ENCODE data around the gene AIFM2.
A peak's percentile ranks its signal among the peaks of the same experiment; 100 is the strongest.
"Not testable (repeated sequence)": the region's sequence is repeated elsewhere in the genome, so short reads cannot be mapped to it uniquely, and the experiment has no call there.

Gene AIFM2

DNA sequence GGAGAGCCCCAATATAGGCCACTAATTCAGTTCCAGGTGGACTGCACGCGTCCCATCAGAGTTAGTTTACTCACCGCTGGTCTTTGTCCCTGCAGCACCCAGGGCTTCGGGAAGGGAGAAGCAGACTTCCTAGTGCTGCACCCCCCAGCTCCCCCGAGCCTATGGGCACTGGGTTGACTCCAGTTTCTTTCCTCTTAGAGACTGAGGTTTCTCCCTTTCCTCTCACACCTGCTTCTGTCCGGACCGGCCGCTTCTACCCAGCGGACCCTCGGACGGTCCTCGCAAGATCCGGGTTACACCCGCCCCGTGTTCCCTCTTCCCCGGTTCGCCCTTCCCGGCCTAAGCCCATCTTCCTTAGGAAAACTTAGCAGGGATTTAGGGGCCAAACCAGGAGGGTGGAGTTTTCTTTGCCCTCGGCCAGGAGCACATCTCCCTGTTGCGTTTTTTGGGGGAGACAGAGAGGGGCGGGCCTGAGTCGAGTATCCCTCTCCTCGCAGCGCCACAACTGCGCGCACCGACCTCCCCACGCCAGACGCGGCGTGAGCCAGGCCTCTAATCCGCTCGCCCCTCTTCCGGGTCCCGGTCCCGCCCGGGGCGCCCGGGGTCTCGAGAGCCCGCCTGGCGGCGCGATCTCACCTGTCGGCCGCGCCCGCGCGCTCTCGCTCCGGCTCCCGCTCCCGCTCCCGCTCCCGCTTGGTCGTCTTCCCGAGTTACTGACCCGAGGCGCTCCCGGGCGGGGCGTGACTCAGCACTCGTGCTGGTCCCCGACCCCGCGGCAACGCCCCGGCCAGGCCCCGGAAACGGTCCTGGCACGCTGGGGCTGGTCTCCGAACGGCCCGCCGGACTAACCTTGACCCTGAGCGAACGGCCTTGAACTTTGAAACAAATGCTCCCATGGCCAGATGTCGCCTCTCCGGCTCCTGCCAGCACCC lies at the start of gene AIFM2:
AIFM2 (minus strand) TSS at position 728 of the 932 bp plus-strand sequence. CDS start 8,741 bp downstream, outside the sequence.
- DNase-seq: no peak

DNA sequence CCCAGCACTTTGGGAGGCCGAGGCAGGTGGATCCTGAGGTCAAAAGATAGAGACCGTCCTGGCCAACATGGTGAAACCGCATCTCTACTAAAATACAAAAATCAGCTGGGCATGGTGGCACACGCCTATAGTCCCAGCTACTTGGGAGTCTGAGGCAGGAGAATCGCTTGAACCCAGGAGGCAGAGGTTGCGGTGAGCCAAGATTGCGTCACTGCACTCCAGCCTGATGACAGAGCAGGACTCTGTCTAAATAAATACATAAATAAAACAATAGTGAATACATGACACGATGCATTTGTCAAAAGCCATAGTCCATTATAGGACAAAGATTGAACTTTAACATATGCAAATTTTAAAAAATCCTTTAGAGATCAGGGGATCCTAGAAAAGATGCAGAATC lies 46.6 kb upstream of the AIFM2 start:
- not testable (repeated sequence) for DNase-seq

- DNase-seq: no peak
These were observed 45.6 kb upstream of the AIFM2 start for GRCh38 chr10:70178139-70178725.

- DNase-seq: no peak
These were observed 43.8 kb upstream of the AIFM2 start for GRCh38 chr10:70176441-70176840.

- no peak for DNase-seq
These were observed 42.9 kb upstream of the AIFM2 start for GRCh38 chr10:70175516-70175915.

GRCh38 chr10:70174058-70174741 lies 41.6 kb upstream of the AIFM2 start:
- DNase-seq: peak; percentile 37 to 54

- peak in 1 of 2 experiments; percentile 50 for DNase-seq
These were observed 37.2 kb upstream of the AIFM2 start for GRCh38 chr10:70169649-70170364.

- no peak for DNase-seq
These were observed 36.4 kb upstream of the AIFM2 start for GRCh38 chr10:70169011-70169410.

DNA sequence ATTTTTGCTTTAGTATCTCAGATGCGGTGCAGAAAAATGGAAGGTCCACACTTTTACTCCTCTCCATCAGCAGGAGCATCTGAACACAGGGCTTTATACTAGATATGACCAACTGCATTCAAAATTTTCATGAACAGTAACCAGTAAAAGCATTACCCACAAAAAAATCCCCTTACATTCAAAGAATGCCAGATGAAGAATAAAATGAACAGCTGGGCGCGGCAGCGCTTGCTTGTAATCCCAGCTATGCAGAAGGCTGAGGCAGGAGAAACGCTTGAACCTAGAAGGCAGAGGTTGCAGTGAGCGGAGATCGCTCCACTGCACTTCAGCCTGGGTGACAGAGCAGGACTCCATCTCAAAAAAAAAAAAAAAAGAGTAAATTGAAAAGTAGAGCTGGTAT lies 34.6 kb upstream of the AIFM2 start:
- DNase-seq: no peak

DNA sequence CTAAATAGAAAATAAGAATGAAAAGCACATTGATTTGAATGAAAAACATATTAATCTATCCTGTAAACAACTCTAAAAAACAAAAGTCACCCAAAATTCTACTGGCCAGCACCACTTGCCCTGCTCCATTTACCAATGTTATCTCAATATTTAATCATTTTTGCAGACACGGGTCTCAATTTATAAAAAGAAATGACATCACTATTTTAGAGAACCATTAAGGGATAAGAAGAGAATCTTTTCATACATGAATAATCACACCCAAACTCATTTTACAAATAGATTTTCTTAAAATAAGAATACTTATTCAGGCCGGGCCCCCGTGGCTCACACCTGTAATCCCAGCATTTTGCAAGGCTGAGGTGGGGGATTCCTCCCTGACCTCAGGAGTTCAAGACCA lies 33.8 kb upstream of the AIFM2 start:
- no peak for DNase-seq

DNA sequence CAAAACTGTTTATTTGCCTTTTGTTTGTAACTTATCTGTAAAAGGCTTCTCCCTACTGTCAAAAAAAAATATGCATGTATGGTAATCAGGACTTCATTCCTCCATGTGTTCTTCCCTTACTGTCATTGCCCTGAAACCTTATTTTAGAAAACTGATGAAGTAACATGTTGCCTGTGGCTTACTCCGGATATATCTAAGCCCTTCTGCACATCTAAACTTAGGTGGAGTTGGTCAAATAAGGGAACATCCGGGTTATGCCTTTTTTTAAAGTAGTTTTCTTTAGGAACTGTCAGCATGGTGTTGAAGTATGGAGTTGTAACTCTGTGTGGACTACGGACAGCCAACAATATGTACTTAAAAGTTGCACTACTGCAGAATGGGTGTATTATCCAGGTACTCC lies 31.5 kb upstream of the AIFM2 start:
- peak; percentile 69 to 71 for DNase-seq

DNA sequence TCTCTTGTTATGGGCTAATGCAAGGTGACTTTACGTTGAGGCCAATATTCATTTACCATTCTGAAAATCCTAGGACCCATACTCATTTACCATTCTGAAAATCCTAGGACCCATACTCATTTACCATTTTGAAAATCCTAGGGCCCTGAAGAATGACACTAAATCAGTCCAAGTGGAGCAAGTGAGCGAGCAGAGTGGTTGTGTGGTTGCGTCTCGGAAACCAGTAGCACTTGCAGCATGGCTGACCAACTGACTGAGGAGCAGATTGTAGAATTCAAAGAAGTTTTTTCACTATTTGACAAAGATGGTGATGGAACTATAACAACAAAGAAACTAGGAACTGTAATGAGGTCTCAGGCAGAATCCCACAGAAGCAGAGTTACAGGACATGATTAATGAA lies 30.8 kb upstream of the AIFM2 start:
- no peak for DNase-seq

GRCh38 chr10:70162892-70163201 lies 30.2 kb upstream of the AIFM2 start:
- no peak for DNase-seq

- no peak for DNase-seq
These were observed 29.7 kb upstream of the AIFM2 start for GRCh38 chr10:70162151-70162891.

DNA sequence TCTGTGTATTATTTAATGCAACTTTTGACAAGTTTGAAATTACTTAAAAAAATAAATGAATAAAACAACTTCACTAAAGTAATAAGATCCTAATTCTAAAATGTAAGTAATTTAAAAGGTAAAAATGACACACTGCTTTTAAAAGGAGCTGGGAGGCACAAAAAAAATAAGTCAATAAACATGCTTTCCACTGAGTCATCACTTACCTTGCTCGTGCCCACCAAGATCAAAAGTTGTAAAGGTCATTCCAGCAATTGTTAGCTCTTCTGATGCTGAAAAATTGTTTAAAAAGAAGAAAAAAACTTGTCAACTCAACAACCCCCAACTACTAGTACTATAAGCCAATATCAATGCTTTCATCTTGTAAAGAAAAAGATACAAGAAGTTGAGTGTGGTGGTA lies 28.2 kb upstream of the AIFM2 start:
- no peak for DNase-seq

DNA sequence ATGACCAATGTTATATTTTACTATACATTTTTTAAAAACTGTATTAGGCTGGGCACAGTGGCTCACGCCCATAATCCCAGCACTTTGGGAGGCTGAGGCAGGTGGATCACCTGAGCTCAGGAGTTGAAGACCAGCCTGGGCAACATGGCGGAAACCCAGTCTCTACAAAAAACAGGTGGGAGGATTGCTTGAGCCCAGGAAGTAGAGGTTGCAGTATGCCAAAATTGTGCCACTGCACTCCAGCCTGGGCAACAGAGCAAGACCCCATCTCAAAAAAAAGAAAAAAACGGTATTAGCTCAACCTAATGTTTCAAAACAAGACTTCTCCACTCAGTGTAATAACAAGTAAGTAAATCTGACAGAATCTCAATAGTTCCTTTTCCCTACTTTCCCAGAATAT lies 26.7 kb upstream of the AIFM2 start:
- not testable (repeated sequence) for DNase-seq

DNA sequence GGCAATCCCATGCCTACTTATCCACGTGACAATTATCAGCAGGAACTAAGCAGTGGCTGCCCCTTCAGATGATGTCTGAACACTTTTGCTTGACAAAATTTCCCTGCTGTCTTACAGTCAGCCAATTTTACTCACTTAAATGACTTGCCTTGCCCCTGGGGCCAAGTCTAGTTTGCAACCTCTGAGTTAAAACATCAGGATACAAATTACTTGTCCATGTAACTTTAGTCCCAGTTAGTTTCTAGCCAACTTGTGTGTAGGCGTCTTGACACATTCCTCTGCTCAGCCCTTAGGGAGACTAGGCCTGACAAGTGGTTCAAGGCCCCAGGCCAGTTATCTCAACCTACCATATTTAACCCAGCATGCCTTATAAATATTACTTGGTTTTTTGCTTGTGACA lies 25.5 kb upstream of the AIFM2 start:
- DNase-seq: no peak

GRCh38 chr10:70155255-70155838 lies 22.7 kb upstream of the AIFM2 start:
- DNase-seq: no peak

DNA sequence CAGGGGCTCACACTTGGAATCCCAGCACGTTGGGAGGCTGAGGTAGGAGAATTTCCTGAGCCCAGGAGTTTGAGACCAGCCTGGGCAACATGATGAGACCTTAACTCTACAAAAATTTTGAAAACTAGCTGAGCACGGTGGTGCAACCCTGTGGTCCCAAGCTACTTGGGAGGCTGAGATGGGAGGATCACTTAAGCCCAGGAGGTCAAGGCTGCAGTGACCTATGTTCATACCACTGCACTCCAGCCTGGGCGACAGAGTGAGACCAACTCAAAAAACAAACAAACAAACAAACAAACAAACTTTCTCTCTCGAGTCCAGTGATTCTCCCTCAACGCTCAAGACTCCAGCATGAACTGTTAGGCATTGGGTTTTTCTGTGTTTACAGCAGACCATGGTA lies 15.9 kb upstream of the AIFM2 start:
- no peak for DNase-seq

- no peak for DNase-seq
These were observed 14.6 kb upstream of the AIFM2 start for GRCh38 chr10:70147259-70147625.

- peak; percentile 92 for DNase-seq
These were observed 14.0 kb upstream of the AIFM2 start, which contains the start of gene TYSND1 for GRCh38 chr10:70146489-70147258. Gene TYSND1 (minus strand): TSS chr10:70146700. CDS start chr10:70146586, 114 bp downstream.
